ENCODE measurements around the gene STARD3. TPM values are rescaled to one million over a fixed set of nuclear protein-coding genes. Genes with fewer than 3 reads are reported as not detected.

STARD3 gene
- total and polyA plus RNA-seq, 9 of the 15 experiments (the other 6 are each of a cell fraction or from before 2014, with no cell fraction given): 0.63 to 87.0 (median 46.0) TPM

- TF ChIP-seq CC2D1A (IDR thresholded peaks at IDR 0.05): peak; percentile 92
- peak; percentile 47; the same call in 1 of the 2 replicates for TF ChIP-seq ETS1 (conservative IDR thresholded peaks at IDR 0.05; ENCODE audit: control insufficient read depth, low read depth, low read length)
- peak; percentile 79 for TF ChIP-seq ETV1 (tag; conservative IDR thresholded peaks at IDR 0.05; ENCODE audit: low read depth)
- TF ChIP-seq ZBTB5 (IDR thresholded peaks at IDR 0.05): peak; percentile 92
- TF ChIP-seq NUFIP1 (IDR thresholded peaks at IDR 0.05; ENCODE audit: partially characterized antibody): no peak
- TF ChIP-seq SMARCA4 (IDR thresholded peaks at IDR 0.05): peak; percentile 50; the same call in 1 of the 2 replicates
- TF ChIP-seq ETV6 (IDR thresholded peaks at IDR 0.05; ENCODE audit: borderline replicate concordance in 1 of 2, low read depth in 2 of 2, low read length in 1 of 2): peak in 1 of 2 experiments; percentile 35; a peak in 1 of 4 replicates
- TF ChIP-seq ETV6 (CRISPR knock-in tag; IDR thresholded peaks at IDR 0.05; ENCODE audit: borderline replicate concordance): no peak
- peak; percentile 51 for TF ChIP-seq NFIC (IDR thresholded peaks at IDR 0.05)
- peak; percentile 34 for TF ChIP-seq RBBP5 (IDR thresholded peaks at IDR 0.05; ENCODE audit: borderline replicate concordance, insufficient read depth, low read length, poor library complexity, severe bottlenecking)
- no peak for TF ChIP-seq ZNF699 (CRISPR knock-in tag; IDR thresholded peaks at IDR 0.05; ENCODE audit: insufficient replicate concordance)
- TF ChIP-seq LEF1 (IDR thresholded peaks at IDR 0.05): peak; percentile 94
- TF ChIP-seq ATF7 (IDR thresholded peaks at IDR 0.05): 0 out of 2 replicates have a peak, but pooled peaks have one; percentile 27
- TF ChIP-seq TBP (optimal IDR thresholded peaks at IDR 0.05; ENCODE audit: low read depth, low read length): peak; percentile 59
- TF ChIP-seq EGR1 (conservative IDR thresholded peaks at IDR 0.05): peak; percentile 62
- TF ChIP-seq ZNF212 (CRISPR knock-in tag; IDR thresholded peaks at IDR 0.05): no peak
- TF ChIP-seq CEBPZ (IDR thresholded peaks at IDR 0.05; ENCODE audit: borderline replicate concordance, low read depth, low read length): no peak
- no peak for TF ChIP-seq DDX20 (tag; IDR thresholded peaks at IDR 0.05; ENCODE audit: low read depth)
- peak; percentile 66 for TF ChIP-seq DPF2 (IDR thresholded peaks at IDR 0.05)
- peak; percentile 98 for TF ChIP-seq HMGN3 (IDR thresholded peaks at IDR 0.05; ENCODE audit: borderline replicate concordance, extremely low read depth, insufficient read length, low read depth, low read length)
- TF ChIP-seq HOMEZ (CRISPR knock-in tag; IDR thresholded peaks at IDR 0.05): no peak
Measured at GRCh38 chr17:39667262-39667944, 30.5 kb downstream of the STARD3 start (continued).
